ENCODE data around the gene PPP1R14C. TPM values are rescaled to one million over a fixed set of nuclear protein-coding genes. Genes with fewer than 3 reads are reported as not detected.
A peak's percentile ranks its signal among the peaks of the same experiment; 100 is the strongest.

Gene PPP1R14C
- polyA plus RNA-seq, 2 donors, result 7.8 to 12.4 TPM

DNA sequence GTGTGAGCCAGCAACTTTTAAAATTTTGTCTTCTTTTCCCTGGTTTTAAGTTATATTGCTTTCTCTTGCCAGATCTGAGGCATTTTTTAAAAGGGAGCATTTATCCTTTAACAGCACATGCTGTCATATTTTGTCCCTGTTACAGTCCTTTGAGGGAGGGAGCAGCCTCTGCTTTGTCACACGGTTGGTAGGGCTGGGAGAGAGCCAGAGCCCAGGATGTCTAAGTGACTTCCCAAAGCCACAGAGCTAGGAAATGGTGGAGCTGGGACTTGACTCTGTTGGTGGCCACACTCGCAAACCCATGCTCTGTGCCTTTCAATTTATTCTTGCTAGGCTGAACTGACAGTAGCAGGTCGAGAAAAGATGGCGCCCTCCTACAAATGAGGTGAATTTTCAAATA is 145.6 kb downstream of the PPP1R14C start:
- WGBS, 2 donors, result 87 to 89% methylated on average over 4 of the region's 4 CpGs

DNA sequence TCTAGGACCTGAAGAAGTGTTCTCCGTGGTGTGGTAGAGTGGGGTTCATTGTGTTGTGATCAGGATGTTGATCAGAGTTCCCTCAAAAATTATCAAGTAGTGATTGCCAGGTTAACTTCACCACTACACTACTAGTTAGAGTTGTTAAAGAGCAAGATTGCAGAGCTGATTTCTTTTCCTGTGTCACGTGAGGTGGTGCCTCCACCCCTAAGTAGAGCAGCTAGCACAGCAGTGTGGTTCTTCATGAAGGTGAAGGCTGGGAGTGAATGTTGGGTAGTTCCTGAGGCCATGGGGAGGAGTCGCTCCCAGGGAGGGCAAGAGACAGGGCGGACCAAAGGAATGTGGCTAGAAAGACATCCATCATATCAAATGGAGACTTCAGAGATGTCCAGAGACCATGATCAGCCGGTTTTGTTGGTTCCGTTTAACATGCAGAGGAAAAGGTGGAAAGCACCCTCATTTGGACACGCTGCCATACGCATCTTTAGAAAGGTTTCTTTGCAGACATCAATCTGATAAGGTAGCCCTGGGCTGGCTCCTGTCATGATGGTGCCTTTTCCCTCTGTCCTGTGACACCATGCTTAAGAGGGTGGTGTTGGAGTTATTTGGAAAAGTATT is 146.7 kb downstream of the PPP1R14C start:
- no peak overlapping the region for H3K4me3 ChIP-seq (ENCODE audit: low read depth in 1 of 2, low read length in 2 of 2)
- WGBS, 2 donors, result 81 to 83% methylated on average over 8 of the region's 8 CpGs
- H3K27ac ChIP-seq (ENCODE audit: low read depth in 2 of 2, low read length in 1 of 2), result no peak overlapping the region
- H3K36me3 ChIP-seq (ENCODE audit: control insufficient read depth in 2 of 2, insufficient read depth in 2 of 2, low read length in 1 of 2), result no peaks in the 10 kb centered on the region
- peaks cover 0 to 3% of the 10 kb centered on the region in 2 donors for H3K27me3 ChIP-seq (ENCODE audit: control insufficient read depth in 1 of 2, insufficient read depth in 2 of 2, low read length in 2 of 2)
- H3K9me3 ChIP-seq (ENCODE audit: control insufficient read depth in 2 of 2, insufficient read depth in 1 of 2, low read depth in 1 of 2, low read length in 1 of 2), result no peaks in the 10 kb centered on the region
- peaks cover 0 to 5% of the 10 kb centered on the region in 2 donors for H3K4me1 ChIP-seq (ENCODE audit: control insufficient read depth in 2 of 2, insufficient read depth in 2 of 2, low read length in 1 of 2)

More for the DNA sequence above, 145.6 kb downstream of the PPP1R14C start:
- no peak overlapping the region for H3K4me3 ChIP-seq (ENCODE audit: low read depth in 1 of 2, low read length in 2 of 2)
- H3K36me3 ChIP-seq (ENCODE audit: control insufficient read depth in 2 of 2, insufficient read depth in 2 of 2, low read length in 1 of 2), result no peaks in the 10 kb centered on the region
- peaks cover 0 to 2% of the 10 kb centered on the region in 2 donors for H3K4me1 ChIP-seq (ENCODE audit: control insufficient read depth in 2 of 2, insufficient read depth in 2 of 2, low read length in 1 of 2)
- H3K9me3 ChIP-seq (ENCODE audit: control insufficient read depth in 2 of 2, insufficient read depth in 1 of 2, low read depth in 1 of 2, low read length in 1 of 2), result no peaks in the 10 kb centered on the region
- no peak overlapping the region for H3K27ac ChIP-seq (ENCODE audit: low read depth in 2 of 2, low read length in 1 of 2)
- H3K27me3 ChIP-seq (ENCODE audit: control insufficient read depth in 1 of 2, insufficient read depth in 2 of 2, low read length in 2 of 2), result peaks cover 0 to 3% of the 10 kb centered on the region in 2 donors

DNA sequence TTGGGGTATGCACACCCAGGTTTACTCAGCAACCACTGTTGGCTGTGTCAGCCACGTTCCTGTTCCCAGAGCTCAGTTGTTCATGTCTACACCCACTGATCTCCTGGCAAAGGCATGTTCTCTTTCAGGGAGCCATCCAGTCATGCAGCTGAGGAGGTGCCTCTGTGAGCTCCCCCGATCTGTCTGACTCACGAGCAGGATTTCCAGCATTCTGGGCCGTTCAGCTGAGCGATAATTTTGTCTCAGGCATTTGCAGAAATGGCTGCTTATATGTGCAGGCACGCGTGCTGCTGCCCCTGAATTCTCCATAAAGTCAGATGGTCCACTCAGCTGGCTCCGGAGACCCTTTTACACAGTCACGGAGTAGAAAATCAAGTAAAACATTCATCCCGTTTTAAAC is 147.6 kb downstream of the PPP1R14C start:
- Histone ChIP-seq H3K4me1 (ENCODE audit: control insufficient read depth in 2 of 2, insufficient read depth in 2 of 2, low read length in 1 of 2) (peaks cover 0 to 5% of the 10 kb centered on the region in 2 donors), H3K27ac (ENCODE audit: low read depth in 2 of 2, low read length in 1 of 2) (peak overlapping the region; percentile 15 to 83), H3K27me3 (ENCODE audit: control insufficient read depth in 1 of 2, insufficient read depth in 2 of 2, low read length in 2 of 2) (peaks cover 0 to under 1% of the 10 kb centered on the region in 2 donors), H3K4me3 (ENCODE audit: low read depth in 1 of 2, low read length in 2 of 2) (no peak overlapping the region), H3K9me3 (ENCODE audit: control insufficient read depth in 2 of 2, insufficient read depth in 1 of 2, low read depth in 1 of 2, low read length in 1 of 2) (no peaks in the 10 kb centered on the region), H3K36me3 (ENCODE audit: control insufficient read depth in 2 of 2, insufficient read depth in 2 of 2, low read length in 1 of 2) (no peaks in the 10 kb centered on the region)
- 48 to 55% methylated on average over 10 of the region's 10 CpGs for WGBS, 2 donors

DNA sequence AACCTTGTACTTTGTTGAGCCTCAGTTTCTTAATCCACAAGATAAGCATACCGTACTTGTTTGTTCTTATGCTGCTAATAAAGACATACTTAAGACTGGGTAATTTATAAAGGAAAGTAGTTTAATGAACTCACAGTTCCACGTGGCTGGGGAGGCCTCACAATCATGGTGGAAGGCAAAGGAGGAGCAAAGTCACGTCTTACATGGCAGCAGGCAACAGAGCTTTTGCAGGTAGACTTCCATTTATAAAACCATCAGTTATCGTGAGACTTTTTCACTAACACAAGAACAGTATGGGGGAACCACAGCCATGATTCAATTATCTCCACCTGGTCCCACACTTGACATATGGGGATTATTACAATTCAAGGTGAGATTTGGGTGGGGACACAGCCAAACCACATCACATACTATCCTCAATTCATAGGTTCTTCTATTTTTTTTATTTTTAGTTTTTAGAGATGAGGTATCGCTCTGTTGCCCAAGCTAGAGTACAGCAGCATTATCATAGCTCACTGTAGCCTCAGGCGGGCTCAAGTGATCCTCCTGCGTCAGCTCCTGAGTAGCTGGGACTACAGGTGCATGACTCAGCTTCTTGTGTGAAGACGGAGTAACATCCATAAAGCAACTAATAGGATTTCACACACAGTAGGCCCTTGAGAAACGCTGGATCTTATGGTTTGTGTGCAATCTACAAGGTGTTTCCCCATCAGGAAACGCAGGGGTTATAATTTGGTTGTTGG is 149.3 kb downstream of the PPP1R14C start:
- Histone ChIP-seq H3K27ac (ENCODE audit: low read depth in 2 of 2, low read length in 1 of 2) (no peak overlapping the region), H3K4me1 (ENCODE audit: control insufficient read depth in 2 of 2, insufficient read depth in 2 of 2, low read length in 1 of 2) (peaks cover 4 to 5% of the 10 kb centered on the region in 2 donors), H3K27me3 (ENCODE audit: control insufficient read depth in 1 of 2, insufficient read depth in 2 of 2, low read length in 2 of 2) (no peaks in the 10 kb centered on the region), H3K9me3 (ENCODE audit: control insufficient read depth in 2 of 2, insufficient read depth in 1 of 2, low read depth in 1 of 2, low read length in 1 of 2) (peaks cover 0 to 7% of the 10 kb centered on the region in 2 donors), H3K4me3 (ENCODE audit: low read depth in 1 of 2, low read length in 2 of 2) (no peak overlapping the region), H3K36me3 (ENCODE audit: control insufficient read depth in 2 of 2, insufficient read depth in 2 of 2, low read length in 1 of 2) (no peaks in the 10 kb centered on the region)
- WGBS, 2 donors, result 78 to 85% methylated on average over 10 of the region's 10 CpGs

DNA sequence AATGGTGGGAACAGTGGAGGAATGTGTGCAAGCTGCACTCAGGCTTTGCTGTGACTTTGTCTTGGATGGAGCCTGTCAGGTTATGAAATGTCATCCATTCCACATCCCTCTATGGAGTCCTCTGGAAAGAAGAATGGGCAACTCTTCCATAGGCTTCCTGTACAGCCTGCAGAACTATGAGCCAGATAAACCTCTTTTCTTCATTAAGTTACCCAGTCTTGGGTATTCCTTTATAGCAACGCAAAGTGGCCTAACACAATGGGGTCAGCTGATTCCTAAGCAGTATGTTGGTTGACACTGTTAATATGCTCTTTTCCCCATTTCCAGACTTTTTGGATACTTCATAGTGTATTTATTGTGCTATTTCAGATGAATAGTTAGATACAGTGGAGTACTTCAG is 150.2 kb downstream of the PPP1R14C start:
- Histone ChIP-seq H3K27ac (ENCODE audit: low read depth in 2 of 2, low read length in 1 of 2) (no peak overlapping the region), H3K27me3 (ENCODE audit: control insufficient read depth in 1 of 2, insufficient read depth in 2 of 2, low read length in 2 of 2) (no peaks in the 10 kb centered on the region), H3K36me3 (ENCODE audit: control insufficient read depth in 2 of 2, insufficient read depth in 2 of 2, low read length in 1 of 2) (no peaks in the 10 kb centered on the region), H3K9me3 (ENCODE audit: control insufficient read depth in 2 of 2, insufficient read depth in 1 of 2, low read depth in 1 of 2, low read length in 1 of 2) (peaks cover 0 to 11% of the 10 kb centered on the region in 2 donors), H3K4me1 (ENCODE audit: control insufficient read depth in 2 of 2, insufficient read depth in 2 of 2, low read length in 1 of 2) (peaks cover 4 to 5% of the 10 kb centered on the region in 2 donors), H3K4me3 (ENCODE audit: low read depth in 1 of 2, low read length in 2 of 2) (no peak overlapping the region)
- WGBS, 2 donors, result 99 to 100% methylated on average over 1 of the region's 1 CpG

DNA sequence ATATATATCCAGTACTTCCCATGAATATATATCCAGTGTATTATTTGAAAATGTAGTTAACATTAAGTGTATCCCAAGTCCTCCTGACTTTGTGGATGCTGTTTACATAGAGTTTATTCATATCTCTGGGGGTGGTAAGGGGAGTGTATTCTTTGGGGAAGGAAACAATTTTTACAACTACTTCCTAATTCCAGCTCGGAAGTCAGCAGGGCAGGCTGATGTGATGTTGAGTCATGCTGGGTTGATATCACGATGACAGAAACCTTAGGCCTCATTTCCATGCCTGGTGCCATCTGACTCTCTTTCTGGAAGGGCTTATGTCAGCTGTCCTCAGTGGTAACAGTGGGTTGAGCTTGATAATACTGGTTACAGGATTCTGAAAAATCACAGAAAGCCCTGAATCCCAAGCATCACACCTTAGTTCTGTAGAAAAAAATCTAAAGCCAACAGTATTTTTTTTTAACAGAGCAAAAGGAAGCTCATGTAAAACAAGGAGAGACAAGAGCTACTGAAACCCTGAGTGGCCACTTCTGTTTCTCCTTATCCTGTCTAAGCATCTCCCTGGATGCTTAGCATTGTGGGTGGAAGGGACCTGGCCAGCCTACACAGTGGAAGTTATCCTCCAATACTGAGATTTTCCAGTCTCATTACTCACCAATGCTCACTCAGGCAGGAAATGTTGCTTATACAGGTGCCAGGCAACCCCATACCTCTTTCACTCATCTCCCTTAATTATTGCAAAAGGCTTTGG is 150.8 kb downstream of the PPP1R14C start:
- H3K4me1 ChIP-seq (ENCODE audit: control insufficient read depth in 2 of 2, insufficient read depth in 2 of 2, low read length in 1 of 2), result peaks cover 4 to 5% of the 10 kb centered on the region in 2 donors
- H3K27ac ChIP-seq (ENCODE audit: low read depth in 2 of 2, low read length in 1 of 2), result peak overlapping the region in 1 of 2 donors; percentile 8
- no peak overlapping the region for H3K4me3 ChIP-seq (ENCODE audit: low read depth in 1 of 2, low read length in 2 of 2)
- peaks cover 0 to 12% of the 10 kb centered on the region in 2 donors for H3K9me3 ChIP-seq (ENCODE audit: control insufficient read depth in 2 of 2, insufficient read depth in 1 of 2, low read depth in 1 of 2, low read length in 1 of 2)
- H3K36me3 ChIP-seq (ENCODE audit: control insufficient read depth in 2 of 2, insufficient read depth in 2 of 2, low read length in 1 of 2), result no peaks in the 10 kb centered on the region
- no peaks in the 10 kb centered on the region for H3K27me3 ChIP-seq (ENCODE audit: control insufficient read depth in 1 of 2, insufficient read depth in 2 of 2, low read length in 2 of 2)
- WGBS, 2 donors, result 34 to 48% methylated on average over 2 of the region's 2 CpGs

DNA sequence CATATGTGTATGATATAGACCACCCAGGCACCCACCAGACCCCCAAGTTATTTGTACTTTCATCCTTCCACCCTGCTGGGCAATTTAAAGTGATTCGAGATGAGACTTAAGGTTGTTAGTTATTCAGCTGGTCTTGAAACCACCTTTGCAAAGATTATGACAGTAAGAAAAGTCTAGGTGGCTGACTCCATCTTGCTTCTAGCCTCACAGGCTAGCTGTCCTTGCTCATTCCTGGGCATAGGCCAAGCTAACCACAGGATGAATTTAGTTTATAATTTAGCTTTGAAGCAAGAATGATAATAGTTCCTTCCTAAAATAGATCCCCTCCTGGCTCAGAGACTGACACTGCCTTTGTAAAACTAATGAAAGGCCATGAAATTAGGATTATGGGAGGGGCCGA is 154.0 kb downstream of the PPP1R14C start:
- peaks cover 2 to 12% of the 10 kb centered on the region in 2 donors for H3K9me3 ChIP-seq (ENCODE audit: control insufficient read depth in 2 of 2, insufficient read depth in 1 of 2, low read depth in 1 of 2, low read length in 1 of 2)

DNA sequence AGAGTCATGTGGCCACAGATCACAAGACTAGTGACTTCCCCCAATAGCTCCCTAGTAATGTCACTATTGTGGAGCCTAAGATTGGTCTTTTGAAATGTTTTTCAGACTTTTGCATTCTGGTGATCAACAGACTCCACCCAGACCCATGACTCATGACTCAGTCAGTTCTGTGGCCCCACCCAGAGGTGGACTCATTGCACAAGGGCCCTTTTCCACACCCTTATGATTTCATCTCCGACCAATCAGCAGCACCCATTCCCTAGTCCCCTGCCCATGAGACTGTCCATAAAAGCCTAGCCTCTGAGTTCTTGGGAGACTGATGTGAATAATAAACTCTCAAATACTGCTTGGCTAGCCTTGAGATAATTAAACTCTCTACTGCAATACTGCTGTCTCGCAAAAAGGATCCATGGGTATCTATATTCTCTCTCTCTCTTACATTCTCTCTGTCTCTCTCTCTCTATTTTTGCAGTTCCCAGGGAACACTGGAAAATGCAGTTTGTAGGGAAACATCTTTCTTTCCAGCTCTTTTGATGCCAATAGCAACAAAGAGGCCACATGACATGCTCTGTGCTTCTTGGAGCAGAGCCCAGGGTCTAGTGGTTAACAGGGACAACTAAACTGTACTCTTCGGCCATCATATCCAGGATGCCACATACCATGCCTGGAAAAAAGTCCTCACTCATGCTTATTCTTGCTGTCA is 154.6 kb downstream of the PPP1R14C start:
- H3K9me3 ChIP-seq (ENCODE audit: control insufficient read depth in 2 of 2, insufficient read depth in 1 of 2, low read depth in 1 of 2, low read length in 1 of 2), result peaks cover 2 to 12% of the 10 kb centered on the region in 2 donors
- H3K4me1 ChIP-seq (ENCODE audit: control insufficient read depth in 2 of 2, insufficient read depth in 2 of 2, low read length in 1 of 2), result peaks cover 3 to 7% of the 10 kb centered on the region in 2 donors
- 83 to 89% methylated on average over 3 of the region's 3 CpGs for WGBS, 2 donors
- H3K27me3 ChIP-seq (ENCODE audit: control insufficient read depth in 1 of 2, insufficient read depth in 2 of 2, low read length in 2 of 2), result no peaks in the 10 kb centered on the region
- no peaks in the 10 kb centered on the region for H3K36me3 ChIP-seq (ENCODE audit: control insufficient read depth in 2 of 2, insufficient read depth in 2 of 2, low read length in 1 of 2)
- no peak overlapping the region for H3K4me3 ChIP-seq (ENCODE audit: low read depth in 1 of 2, low read length in 2 of 2)
- peak overlapping the region in 1 of 2 donors; percentile 24 for H3K27ac ChIP-seq (ENCODE audit: low read depth in 2 of 2, low read length in 1 of 2)

More for the DNA sequence above, 154.0 kb downstream of the PPP1R14C start:
- H3K27me3 ChIP-seq (ENCODE audit: control insufficient read depth in 1 of 2, insufficient read depth in 2 of 2, low read length in 2 of 2), result no peaks in the 10 kb centered on the region
- no peaks in the 10 kb centered on the region for H3K36me3 ChIP-seq (ENCODE audit: control insufficient read depth in 2 of 2, insufficient read depth in 2 of 2, low read length in 1 of 2)
- H3K4me3 ChIP-seq (ENCODE audit: low read depth in 1 of 2, low read length in 2 of 2), result no peak overlapping the region
- 92 to 93% methylated on average over 2 of the region's 2 CpGs for WGBS, 2 donors
- H3K4me1 ChIP-seq (ENCODE audit: control insufficient read depth in 2 of 2, insufficient read depth in 2 of 2, low read length in 1 of 2), result peaks cover 3 to 6% of the 10 kb centered on the region in 2 donors
- no peak overlapping the region for H3K27ac ChIP-seq (ENCODE audit: low read depth in 2 of 2, low read length in 1 of 2)

DNA sequence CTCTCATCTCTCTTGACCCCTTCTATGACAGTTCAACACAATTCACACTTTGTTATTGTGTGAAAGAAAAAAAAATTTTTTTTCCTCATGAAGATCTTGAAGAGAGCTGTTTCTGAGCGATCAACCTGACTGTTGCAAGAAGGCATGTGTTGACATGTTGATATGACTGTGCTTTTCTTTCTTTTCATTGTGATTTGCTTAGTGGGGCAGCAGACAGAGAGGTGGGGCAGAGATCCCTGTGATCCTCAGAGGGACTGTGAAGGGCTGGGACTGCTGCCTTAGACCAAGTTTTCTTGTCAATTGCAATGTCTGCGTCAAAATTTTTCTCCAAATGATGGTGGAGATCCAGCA is 155.2 kb downstream of the PPP1R14C start:
- Histone ChIP-seq H3K4me1 (ENCODE audit: control insufficient read depth in 2 of 2, insufficient read depth in 2 of 2, low read length in 1 of 2) (peaks cover 3 to 7% of the 10 kb centered on the region in 2 donors), H3K9me3 (ENCODE audit: control insufficient read depth in 2 of 2, insufficient read depth in 1 of 2, low read depth in 1 of 2, low read length in 1 of 2) (peaks cover 6 to 12% of the 10 kb centered on the region in 2 donors), H3K27me3 (ENCODE audit: control insufficient read depth in 1 of 2, insufficient read depth in 2 of 2, low read length in 2 of 2) (no peaks in the 10 kb centered on the region), H3K36me3 (ENCODE audit: control insufficient read depth in 2 of 2, insufficient read depth in 2 of 2, low read length in 1 of 2) (no peaks in the 10 kb centered on the region), H3K27ac (ENCODE audit: low read depth in 2 of 2, low read length in 1 of 2) (no peak overlapping the region), H3K4me3 (ENCODE audit: low read depth in 1 of 2, low read length in 2 of 2) (no peak overlapping the region)
- WGBS, 2 donors, result 77 to 79% methylated on average over 2 of the region's 2 CpGs
